Measurements from ENCODE around the gene PPIL3.
"Not testable (repeated sequence)": the region's sequence is repeated elsewhere in the genome, so short reads cannot be mapped to it uniquely, and the experiment has no call there.

PPIL3 gene

GRCh38 chr2:200888704-200889625 lies at the start of gene PPIL3, which contains the start of gene NIF3L1:
Gene PPIL3 (minus strand): TSS chr2:200889077. CDS start chr2:200887615, 1,462 bp downstream.
Gene NIF3L1 (plus strand): TSS chr2:200889371. CDS start chr2:200891944, 2,573 bp downstream.
- peak; percentile 98 for DNase-seq

- DNase-seq: no peak
Observed at GRCh38 chr2:200930947-200931626, 42.2 kb upstream of the PPIL3 start.

GRCh38 chr2:200929334-200930249 lies 40.7 kb upstream of the PPIL3 start:
- DNase-seq: no peak

GRCh38 chr2:200922439-200922838 lies 33.6 kb upstream of the PPIL3 start:
- DNase-seq: no peak

- no peak for DNase-seq
Observed at GRCh38 chr2:200913654-200914053, 24.8 kb upstream of the PPIL3 start.

- no peak for DNase-seq
Observed at GRCh38 chr2:200909958-200910357, 21.1 kb upstream of the PPIL3 start.

- DNase-seq: peak; percentile 11 to 72
Observed at GRCh38 chr2:200905618-200906296, 16.9 kb upstream of the PPIL3 start.

GRCh38 chr2:200901459-200902072 lies 12.7 kb upstream of the PPIL3 start:
- peak; percentile 76 to 82 for DNase-seq

GRCh38 chr2:200899482-200899881 lies 10.6 kb upstream of the PPIL3 start:
- no peak for DNase-seq

GRCh38 chr2:200881715-200882249 lies 7.1 kb downstream of the PPIL3 start:
- not testable (repeated sequence) for DNase-seq

- DNase-seq: no peak
Observed at GRCh38 chr2:200878289-200878880, 10.5 kb downstream of the PPIL3 start.

GRCh38 chr2:200877443-200877842 lies 11.4 kb downstream of the PPIL3 start:
- DNase-seq: no peak

- no peak for DNase-seq
Observed at GRCh38 chr2:200873560-200873959, 15.3 kb downstream of the PPIL3 start.

GRCh38 chr2:200871151-200871550 lies 17.7 kb downstream of the PPIL3 start:
- DNase-seq: no peak

GRCh38 chr2:200869014-200869413 lies 19.9 kb downstream of the PPIL3 start:
- no peak for DNase-seq

GRCh38 chr2:200864176-200865034 lies 24.5 kb downstream of the PPIL3 start, which contains the start of gene CLK1:
Gene CLK1 (minus strand): TSS chr2:200864658. CDS start chr2:200861862, 2,796 bp downstream.
- peak; percentile 92 to 93 for DNase-seq

- peak in 1 of 2 experiments; percentile 18 for DNase-seq
Observed at GRCh38 chr2:200863782-200864175, 25.1 kb downstream of the PPIL3 start.

GRCh38 chr2:200862532-200863000 lies 26.3 kb downstream of the PPIL3 start:
- DNase-seq: peak in 1 of 2 experiments; percentile 7

- DNase-seq: no peak
Observed at GRCh38 chr2:200861617-200862155, 27.2 kb downstream of the PPIL3 start.
